HepG2 (cell line): Measurements from ENCODE around the gene MYRFL. TPM values are rescaled to one million over a fixed set of nuclear protein-coding genes. Genes with fewer than 3 reads are reported as not detected.

Experiments
- ATAC-seq: fragments of 200-7000 bp; cut with Tn5 transposase; 3 replicates; pipeline ENCODE4 v1.9.1; 2020; ENCODE audit warnings: mild to moderate bottlenecking, moderate library complexity
- BruUV-seq: library from RNA; stranded (reverse); fragments of 400-500 nt; replicated peaks from 2 replicates; lab custom pipeline; 2021; lab: Mats Ljungman, UMichigan
- CTCF ChIA-PET: fragments of 300-600 bp; formaldehyde crosslinking; extraction: SDS; loops from one replicate; lab custom pipeline; 2021; ENCODE audit warnings: low total read pairs, inconsistent platforms, low intra/inter-chr PET ratio; lab: Yijun Ruan, JAX
- POLR2A ChIA-PET: fragments of 350-600 bp; sonication (Branson Sonifier 250); formaldehyde crosslinking; loops from one replicate; lab custom pipeline; 2020; ENCODE audit warnings: antibody characterized with exemption, inconsistent platforms; lab: Yijun Ruan, JAX
- DNase-seq: peaks from one replicate; pipeline ENCODE4 v3.0.0-alpha.2; 2015; ENCODE audit warnings: low spot score
- FAIRE-seq: peaks from 3 replicates; lab custom pipeline; 2011; peaks lifted over from hg19 to GRCh38; lab: Jason Lieb, UNC
- H2AFZ ChIP-seq: one replicate; pipeline ENCODE4 v1.6.1; 2011; ENCODE audit warnings: low read length, inconsistent platforms
- H3K27ac ChIP-seq: fragments of 300-600 bp; 3 replicates; pipeline ENCODE4 v1.8.0; 2011; ENCODE audit warnings: mixed run types, mild to moderate bottlenecking, mixed read lengths, low read length, inconsistent platforms; ENCODE audit not compliant: insufficient read depth; ENCODE audit errors: extremely low read length
- H3K27me3 ChIP-seq, 2 experiments: fragments of 200-600 bp in 1 of 2; 2 replicates in 1 of 2; 3 replicates in 1 of 2; pipeline versions ENCODE4 v1.6.0 to v1.8.0; 2011; ENCODE audit warnings: low read length in 2 of 2, mild to moderate bottlenecking in 2 of 2, moderate library complexity in 2 of 2, inconsistent platforms in 1 of 2; ENCODE audit not compliant: insufficient read depth in 2 of 2, control insufficient read depth in 1 of 2
- H3K36me3 ChIP-seq, 2 experiments: fragments of 200-600 bp in 1 of 2; replicated peaks in 1 of 2; 2 replicates in 1 of 2; 3 replicates in 1 of 2; pipeline versions ENCODE4 v1.5.1 to v1.8.0; 2011; ENCODE audit warnings: low read length in 2 of 2, inconsistent platforms in 1 of 2; ENCODE audit not compliant: insufficient read depth in 2 of 2, control insufficient read depth in 1 of 2
- H3K4me1 ChIP-seq: 2 replicates; pipeline ENCODE4 v1.5.1; 2012; ENCODE audit warnings: low read length, inconsistent platforms; ENCODE audit not compliant: insufficient read depth
- H3K4me2 ChIP-seq: 2 replicates; pipeline ENCODE4 v1.6.0; 2011; ENCODE audit warnings: low read depth, low read length, inconsistent platforms
- H3K4me3 ChIP-seq, 3 experiments: fragments of 200-600 bp in 1 of 3; sonication (generic), shearing (Covaris generic) in 1 of 3; replicated peaks in 1 of 3; 2 replicates each; pipeline ENCODE4 v1.5.1; 2011 to 2016; ENCODE audit warnings: low read length in 3 of 3, inconsistent platforms in 2 of 3, low read depth in 2 of 3, mild to moderate bottlenecking in 2 of 3, control low read depth in 1 of 3, mixed read lengths in 1 of 3; ENCODE audit not compliant: insufficient read depth in 1 of 3
- H3K79me2 ChIP-seq: one replicate; pipeline ENCODE4 v1.6.1; 2011; ENCODE audit warnings: low read length, inconsistent platforms; ENCODE audit not compliant: insufficient read depth
- H3K9ac ChIP-seq: 2 replicates; pipeline ENCODE4 v1.6.0; 2011; ENCODE audit warnings: mild to moderate bottlenecking, low read depth, low read length, inconsistent platforms; ENCODE audit not compliant: insufficient read depth
- H3K9me3 ChIP-seq: 2 replicates; pipeline ENCODE4 v1.5.1; 2012; ENCODE audit warnings: mild to moderate bottlenecking, low read length
- H4K20me1 ChIP-seq: 2 replicates; pipeline ENCODE4 v1.6.0; 2011; ENCODE audit warnings: inconsistent platforms, mild to moderate bottlenecking, low read length, moderate library complexity; ENCODE audit not compliant: insufficient read depth
- ESRRA ChIP-seq: sonication (generic); formaldehyde crosslinking; IDR thresholded peaks from 2 replicates; pipeline ENCODE4 v1.5.1; 2020; ENCODE audit warnings: mild to moderate bottlenecking, low read depth, missing genetic modification reagents
- FOXA3 ChIP-seq: IDR thresholded peaks from 2 replicates; pipeline ENCODE4 v1.6.1; 2016; ENCODE audit warnings: missing genetic modification reagents, missing compliant biosample characterization
- KLF16 ChIP-seq, 2 experiments: sonication (generic) in 1 of 2; formaldehyde crosslinking in 1 of 2; IDR thresholded peaks; 2 replicates each; pipeline versions ENCODE4 v1.6.1 to v1.8.0; 2016 to 2023; ENCODE audit warnings: missing genetic modification reagents in 2 of 2, missing compliant biosample characterization in 1 of 2
- MTF1 ChIP-seq: sonication (generic); formaldehyde crosslinking; IDR thresholded peaks from 2 replicates; pipeline ENCODE4 v1.5.0; 2020; ENCODE audit warnings: missing genetic modification reagents
- PAX8 ChIP-seq: sonication (generic); formaldehyde crosslinking; IDR thresholded peaks from 2 replicates; pipeline ENCODE4 v1.8.0; 2022; ENCODE audit warnings: mild to moderate bottlenecking, missing genetic modification reagents, borderline replicate concordance
- PITX1 ChIP-seq: sonication (generic); formaldehyde crosslinking; IDR thresholded peaks from 2 replicates; pipeline ENCODE4 v1.5.1; 2020; ENCODE audit warnings: mild to moderate bottlenecking, missing genetic modification reagents
- SKI ChIP-seq: fragments of 450-650 bp; IDR thresholded peaks from one replicate; pipeline ENCODE4 v1.6.1; 2018; ENCODE audit warnings: mild to moderate bottlenecking; ENCODE audit not compliant: partially characterized antibody
- ZNF7 ChIP-seq: IDR thresholded peaks from 2 replicates; pipeline ENCODE4 v1.6.1; 2016; ENCODE audit warnings: missing biosample characterization, missing genetic modification reagents
- WGBS: methylation state at CpG from one replicate; pipeline ENCODE4 v1.1.6; 2017; ENCODE audit warnings: low lambda C conversion rate; 5-methylcytosine and 5-hydroxymethylcytosine counted together
- in situ Hi-C: cut with HindIII; loops from 2 replicates; pipeline ENCODE4 v1.10.0; 2017; ENCODE audit warnings: low pct_unique_long_range_greater_than_20kb; ENCODE audit not compliant: extremely low pct_ligation_motif_present
- intact Hi-C: fragments of 100-400 bp; cut with micrococcal nuclease; formaldehyde crosslinking; loops from one replicate; pipeline ENCODE4 v1.10.0; 2022; ENCODE audit not compliant: unreplicated experiment
- polyA plus RNA-seq, 8 experiments: library from polyadenylated mRNA; depleted of rRNA in 3 of 8; stranded (reverse) in 7 of 8; unstranded in 1 of 8; fragments of >200 nt; fragmentation: Illumina TruSeq in 4 of 8; extraction: Trizol in 4 of 8; gene quantifications; 2 replicates each; pipeline versions ENCODE4 v1.2.1 to v1.2.3, GENCODE V29; 2011 to 2016; ENCODE audit warnings: low read depth in 4 of 8, missing spikeins in 1 of 8, mixed read lengths in 1 of 8; ENCODE audit not compliant: insufficient read depth in 1 of 8
- total RNA-seq, 5 experiments: library from RNA; depleted of rRNA; stranded (reverse); fragments of >200 nt; fragmentation: Illumina TruSeq; extraction: Trizol; gene quantifications; 2 replicates each; pipeline ENCODE4 v1.2.3, GENCODE V29; 2016; ENCODE audit warnings: low read depth in 1 of 5
- TF ChIP-seq, protein P1 (sequence below), 2 experiments: sonication (generic) in 1 of 2; formaldehyde crosslinking in 1 of 2; IDR thresholded peaks; 2 replicates each; pipeline versions ENCODE4 v1.5.1 to v1.6.1; 2011 to 2020; ENCODE audit warnings: borderline replicate concordance in 1 of 2, low read depth in 1 of 2, low read length in 1 of 2, mild to moderate bottlenecking in 1 of 2, missing genetic modification reagents in 1 of 2, moderate library complexity in 1 of 2
- TF ChIP-seq, protein P2 (sequence below): sonication (generic); formaldehyde crosslinking; IDR thresholded peaks from 2 replicates; pipeline ENCODE4 v1.5.0; 2020; ENCODE audit warnings: missing genetic modification reagents

MYRFL gene
- total and polyA plus RNA-seq, 2 of the 13 experiments (the other 11 are each of a cell fraction or from before 2014, with no cell fraction given), result 0.09 to 0.11 TPM

DNA sequence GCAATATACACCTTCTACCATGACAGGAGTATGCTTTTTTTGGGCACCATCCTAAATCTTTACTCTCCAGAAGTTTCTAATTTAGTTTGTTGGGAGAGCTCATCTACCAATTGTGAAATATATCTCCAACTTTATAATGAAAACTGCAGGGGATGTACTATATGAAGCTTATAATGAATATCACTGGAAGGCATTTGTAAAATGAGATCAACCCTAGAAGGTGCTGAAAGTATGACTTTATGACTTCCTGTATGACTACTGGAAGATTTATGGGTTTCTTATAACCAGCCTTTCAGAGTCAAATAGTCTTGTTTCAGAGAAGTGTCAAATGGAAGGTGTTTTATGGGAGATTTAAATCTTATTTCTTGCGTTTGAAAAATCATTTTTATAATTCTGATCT, 122.9 kb downstream of the MYRFL start:
- Histone ChIP-seq H3K4me1 (no peaks in the 10 kb centered on the region), H3K36me3 (no peaks in the 10 kb centered on the region), H3K79me2 (no peaks in the 10 kb centered on the region), H3K4me2 (no peak overlapping the region), H3K9me3 (no peaks in the 10 kb centered on the region), H3K27me3 (no peaks in the 10 kb centered on the region), H2AFZ (no peak overlapping the region), H3K4me3 (no peak overlapping the region), H3K27ac (no peak overlapping the region), H3K9ac (no peak overlapping the region), H4K20me1 (no peaks in the 10 kb centered on the region)
- no peak for TF ChIP-seq MTF1 (CRISPR knock-in tag)
- no peak for TF ChIP-seq KLF16 (CRISPR knock-in tag; IDR thresholded peaks at IDR 0.05)
- no peak for TF ChIP-seq SKI
- TF ChIP-seq ZNF7 (CRISPR knock-in tag), result no peak
- no peak for TF ChIP-seq PAX8 (CRISPR knock-in tag)
- TF ChIP-seq PITX1 (CRISPR knock-in tag), result no peak
- TF ChIP-seq ESRRA (CRISPR knock-in tag), result no peak
- TF ChIP-seq, protein P1, sequence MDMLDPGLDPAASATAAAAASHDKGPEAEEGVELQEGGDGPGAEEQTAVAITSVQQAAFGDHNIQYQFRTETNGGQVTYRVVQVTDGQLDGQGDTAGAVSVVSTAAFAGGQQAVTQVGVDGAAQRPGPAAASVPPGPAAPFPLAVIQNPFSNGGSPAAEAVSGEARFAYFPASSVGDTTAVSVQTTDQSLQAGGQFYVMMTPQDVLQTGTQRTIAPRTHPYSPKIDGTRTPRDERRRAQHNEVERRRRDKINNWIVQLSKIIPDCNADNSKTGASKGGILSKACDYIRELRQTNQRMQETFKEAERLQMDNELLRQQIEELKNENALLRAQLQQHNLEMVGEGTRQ (IDR thresholded peaks at IDR 0.05; ENCODE audit: low read depth, low read length), result no peak
- TF ChIP-seq, protein P1 (CRISPR knock-in tag; IDR thresholded peaks at IDR 0.05; ENCODE audit: borderline replicate concordance), result no peak
- TF ChIP-seq FOXA3 (CRISPR knock-in tag), result no peak
- TF ChIP-seq, protein P2, sequence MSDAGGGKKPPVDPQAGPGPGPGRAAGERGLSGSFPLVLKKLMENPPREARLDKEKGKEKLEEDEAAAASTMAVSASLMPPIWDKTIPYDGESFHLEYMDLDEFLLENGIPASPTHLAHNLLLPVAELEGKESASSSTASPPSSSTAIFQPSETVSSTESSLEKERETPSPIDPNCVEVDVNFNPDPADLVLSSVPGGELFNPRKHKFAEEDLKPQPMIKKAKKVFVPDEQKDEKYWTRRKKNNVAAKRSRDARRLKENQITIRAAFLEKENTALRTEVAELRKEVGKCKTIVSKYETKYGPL (CRISPR knock-in tag), result no peak
- no peak for DNase-seq
- 0% methylated on average over 1 of the region's 1 CpG for WGBS
- no TSS peak for BruUV-seq
- in situ Hi-C loops, result no loop called here
- ChIA-PET CTCF (no interaction called here), POLR2A (no interaction called here)
- intact Hi-C loops, result no loop called here
- no peak for ATAC-seq
- no peak for FAIRE-seq
